Kidney (tissue), 14 donors: ENCODE results near the gene NOL4L. TPM values are rescaled to one million over a fixed set of nuclear protein-coding genes. Genes with fewer than 3 reads are reported as not detected.

Experiments used
- DNase-seq, 5 donors: peaks; one replicate each; pipeline ENCODE4 v3.0.0-alpha.2; 2013 to 2020
- FAIRE-seq: peaks from 2 replicates; lab custom pipeline; 2012; peaks lifted over from hg19 to GRCh38; lab: Jason Lieb, UNC
- H3K27ac ChIP-seq, 2 donors: one replicate each; pipeline ENCODE4 v1.7.0; 2013; ENCODE audit warnings: low read depth in 2 of 2, low read length in 2 of 2, inconsistent platforms in 1 of 2
- H3K27me3 ChIP-seq: one replicate; pipeline ENCODE4 v1.7.1; 2013; ENCODE audit warnings: low read length, inconsistent platforms; ENCODE audit not compliant: control insufficient read depth, insufficient read depth
- H3K36me3 ChIP-seq, 3 donors: one replicate each; pipeline versions ENCODE4 v1.7.0 to v1.7.1; 2013; ENCODE audit warnings: low read length in 3 of 3, control low read depth in 1 of 3, inconsistent platforms in 1 of 3; ENCODE audit not compliant: insufficient read depth in 3 of 3, control insufficient read depth in 2 of 3
- H3K4me1 ChIP-seq, 3 donors: one replicate each; pipeline versions ENCODE4 v1.7.0 to v1.7.1; 2013; ENCODE audit warnings: low read length in 3 of 3, inconsistent platforms in 1 of 3, low read depth in 1 of 3; ENCODE audit not compliant: control insufficient read depth in 2 of 3, insufficient read depth in 2 of 3
- H3K4me3 ChIP-seq, 3 donors: one replicate each; pipeline versions ENCODE4 v1.7.0 to v1.8.1; 2013; ENCODE audit warnings: low read length in 3 of 3, control low read depth in 1 of 3, inconsistent platforms in 1 of 3
- H3K9ac ChIP-seq, 3 donors: one replicate each; pipeline versions ENCODE4 v1.7.0 to v1.7.1; 2013; ENCODE audit warnings: low read length in 3 of 3, control low read depth in 1 of 3, inconsistent platforms in 1 of 3
- H3K9me3 ChIP-seq, 3 donors: one replicate each; pipeline versions ENCODE4 v1.7.0 to v1.7.1; 2013; ENCODE audit warnings: low read length in 3 of 3, control low read depth in 1 of 3, inconsistent platforms in 1 of 3; ENCODE audit not compliant: control insufficient read depth in 2 of 3, insufficient read depth in 1 of 3
- intact Hi-C: fragments of 100-400 bp; cut with DNase I; formaldehyde crosslinking; loops from one replicate; pipeline ENCODE4 v1.11.1; 2022
- polyA plus RNA-seq: library from polyadenylated mRNA; stranded (reverse); fragments of 350-450 nt; fragmentation: Illumina TruSeq; extraction: RNeasy Lipid Tissue Mini Kit (QIAGEN cat#74804); gene quantifications from one replicate; pipeline ENCODE4 v1.2.3, GENCODE V29; 2014; ENCODE audit warnings: low read depth, low replicate concordance; ENCODE audit not compliant: insufficient read depth
- total RNA-seq: library from RNA; stranded (reverse); fragmentation: NEBNext Ultra II Directional; extraction: Animal tissue kit (Norgen Biotek cat#: 25700); gene quantifications from one replicate; pipeline ENCODE4 v1.2.1, GENCODE V29; 2021
- TF ChIP-seq, protein P1 (sequence below): IDR thresholded peaks from 3 replicates; pipeline ENCODE4 v1.5.1; 2012; ENCODE audit warnings: mild to moderate bottlenecking, moderate library complexity, borderline replicate concordance; ENCODE audit not compliant: insufficient read depth; ENCODE audit errors: extremely low read depth
- donor health status: control.
- donor health status: control.
- donor health status: control.
- donor health status: control.
- donor health status: control.
- donor health status: DM: yes; HTN: yes; CAD: no.
- donor health status: Normal renal cell carcinoma (clear cell type).

The NOL4L gene
- total and polyA plus RNA-seq, 2 donors from 2014 or later: 14.1 to 19.4 TPM

DNA sequence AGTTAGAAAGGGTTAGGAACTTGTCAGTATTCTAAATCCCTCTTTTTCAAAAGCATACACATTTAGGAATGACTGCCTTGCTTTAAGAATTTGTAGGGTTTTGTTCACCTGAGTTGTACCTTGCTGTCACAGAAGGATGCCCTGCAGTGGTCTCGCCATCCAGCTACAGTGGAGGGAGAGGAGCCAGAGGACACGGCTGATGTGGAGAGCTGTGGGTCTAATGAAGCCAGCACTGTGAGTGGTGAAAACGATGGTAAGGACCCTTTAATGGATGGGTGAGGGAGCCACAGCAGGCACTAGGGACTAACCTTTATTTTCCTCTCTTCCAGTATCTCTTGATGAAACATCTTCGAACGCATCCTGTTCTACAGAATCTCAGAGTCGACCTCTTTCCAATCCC, 157.1 kb downstream of the NOL4L start:
- H3K36me3 ChIP-seq: peaks cover 7 to 43% (median 32%) of the 10 kb centered on the region in 3 donors
- no peak overlapping the region for H3K4me3 ChIP-seq

DNA sequence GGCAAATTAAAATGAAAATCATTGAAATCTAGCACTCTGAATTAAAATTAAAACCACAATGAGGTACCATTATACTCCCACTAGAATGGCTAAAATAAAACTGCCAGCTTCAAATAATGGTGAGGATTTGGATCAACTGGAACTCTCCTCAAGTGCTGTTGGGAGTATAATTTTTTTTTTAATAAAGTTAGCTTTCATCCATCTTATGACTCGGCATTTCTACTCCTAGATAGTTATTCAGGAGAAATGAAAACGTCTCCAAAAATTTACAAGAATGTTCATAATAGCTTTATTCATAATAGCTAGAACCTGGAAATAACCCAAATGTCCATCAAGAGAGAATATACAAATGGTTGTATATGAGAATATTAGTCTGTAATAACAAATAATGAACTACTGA, 163.8 kb downstream of the NOL4L start:
- Histone ChIP-seq H3K27me3 (no peaks in the 10 kb centered on the region), H3K9ac (no peak overlapping the region), H3K4me1 (no peaks in the 10 kb centered on the region), H3K27ac (no peak overlapping the region), H3K4me3 (no peak overlapping the region), H3K36me3 (no peaks in the 10 kb centered on the region), H3K9me3 (no peaks in the 10 kb centered on the region)
- DNase-seq: no peak
- no peak for FAIRE-seq
- intact Hi-C loops: no loop called here
- TF ChIP-seq, protein P1, sequence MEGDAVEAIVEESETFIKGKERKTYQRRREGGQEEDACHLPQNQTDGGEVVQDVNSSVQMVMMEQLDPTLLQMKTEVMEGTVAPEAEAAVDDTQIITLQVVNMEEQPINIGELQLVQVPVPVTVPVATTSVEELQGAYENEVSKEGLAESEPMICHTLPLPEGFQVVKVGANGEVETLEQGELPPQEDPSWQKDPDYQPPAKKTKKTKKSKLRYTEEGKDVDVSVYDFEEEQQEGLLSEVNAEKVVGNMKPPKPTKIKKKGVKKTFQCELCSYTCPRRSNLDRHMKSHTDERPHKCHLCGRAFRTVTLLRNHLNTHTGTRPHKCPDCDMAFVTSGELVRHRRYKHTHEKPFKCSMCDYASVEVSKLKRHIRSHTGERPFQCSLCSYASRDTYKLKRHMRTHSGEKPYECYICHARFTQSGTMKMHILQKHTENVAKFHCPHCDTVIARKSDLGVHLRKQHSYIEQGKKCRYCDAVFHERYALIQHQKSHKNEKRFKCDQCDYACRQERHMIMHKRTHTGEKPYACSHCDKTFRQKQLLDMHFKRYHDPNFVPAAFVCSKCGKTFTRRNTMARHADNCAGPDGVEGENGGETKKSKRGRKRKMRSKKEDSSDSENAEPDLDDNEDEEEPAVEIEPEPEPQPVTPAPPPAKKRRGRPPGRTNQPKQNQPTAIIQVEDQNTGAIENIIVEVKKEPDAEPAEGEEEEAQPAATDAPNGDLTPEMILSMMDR: no peak

More for the DNA sequence above, 157.1 kb downstream of the NOL4L start:
- Histone ChIP-seq H3K27me3 (no peaks in the 10 kb centered on the region), H3K4me1 (no peaks in the 10 kb centered on the region), H3K27ac (no peak overlapping the region), H3K9me3 (no peaks in the 10 kb centered on the region), H3K9ac (no peak overlapping the region)
- no peak for DNase-seq
- TF ChIP-seq, protein P1: no peak
- FAIRE-seq: no peak
- intact Hi-C loops: no loop called here

DNA sequence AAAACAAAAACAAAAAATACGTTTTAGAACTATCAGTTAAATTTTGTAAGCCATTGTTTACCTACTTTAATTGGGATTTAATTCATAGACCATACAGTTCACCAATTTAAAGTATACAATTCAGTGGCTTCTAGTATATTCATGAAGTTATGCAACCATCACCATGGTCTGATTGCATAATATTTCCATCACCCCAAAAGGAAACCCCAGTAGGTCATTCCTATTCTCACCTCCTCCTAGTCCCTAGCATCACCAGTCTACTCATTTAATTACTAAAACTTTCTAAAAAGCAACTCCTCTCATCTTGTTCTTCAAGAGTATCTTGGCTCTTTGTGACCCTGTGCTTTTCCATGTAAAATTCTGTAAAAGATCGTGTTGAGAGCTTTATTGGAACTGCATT, 166.8 kb downstream of the NOL4L start:
- H3K27ac ChIP-seq: no peak overlapping the region
- no peaks in the 10 kb centered on the region for H3K36me3 ChIP-seq
- H3K9ac ChIP-seq: no peak overlapping the region
- H3K4me1 ChIP-seq: no peaks in the 10 kb centered on the region
- FAIRE-seq (no peak), DNase-seq (no peak)
- no peak overlapping the region for H3K4me3 ChIP-seq
- TF ChIP-seq, protein P1: no peak
- no peaks in the 10 kb centered on the region for H3K9me3 ChIP-seq
- intact Hi-C loops: no loop called here
- H3K27me3 ChIP-seq: no peaks in the 10 kb centered on the region

DNA sequence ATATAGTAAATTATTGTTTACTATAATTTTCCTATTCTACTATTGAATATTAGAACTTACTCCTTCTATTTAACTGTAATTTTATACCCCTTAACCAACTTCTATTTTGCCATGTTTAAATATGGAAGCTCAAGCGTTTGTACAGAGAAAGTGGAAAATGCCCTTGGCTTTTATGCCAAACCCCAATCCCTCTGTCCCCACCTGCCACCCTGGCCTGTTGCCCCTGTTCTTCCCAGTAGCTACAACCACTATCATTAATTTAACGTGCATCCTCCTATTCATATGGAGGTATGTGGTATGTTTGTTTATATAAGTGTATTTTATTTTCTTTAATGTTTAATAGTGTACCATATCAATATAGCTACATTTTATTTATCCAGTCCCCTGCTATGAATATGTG, 168.9 kb downstream of the NOL4L start:
- no peak overlapping the region for H3K9ac ChIP-seq
- no peak for FAIRE-seq
- no peak overlapping the region for H3K27ac ChIP-seq
- H3K4me1 ChIP-seq: no peaks in the 10 kb centered on the region
- H3K4me3 ChIP-seq: no peak overlapping the region
- TF ChIP-seq, protein P1: no peak
- no peak for DNase-seq
- intact Hi-C loops: no loop called here
- H3K27me3 ChIP-seq: no peaks in the 10 kb centered on the region
- H3K36me3 ChIP-seq: no peaks in the 10 kb centered on the region
- H3K9me3 ChIP-seq: no peaks in the 10 kb centered on the region
